CD14-positive monocyte (primary cell): ENCODE results near the gene ATP1A2. TPM values are rescaled to one million over a fixed set of nuclear protein-coding genes. Genes with fewer than 3 reads are reported as not detected.

ENCODE experiments used
- DNase-seq, 3 donors: peaks; one replicate each; pipeline ENCODE4 v3.0.0-alpha.2; 2011 to 2022
- H2AFZ ChIP-seq: 2 replicates; pipeline ENCODE4 v1.6.0; 2012; ENCODE audit warnings: mild to moderate bottlenecking, low read depth, low read length, inconsistent platforms; ENCODE audit not compliant: insufficient read depth, poor library complexity, severe bottlenecking
- H3K27ac ChIP-seq, 2 donors: 1 replicate in 1 of 2; 2 replicates in 1 of 2; pipeline ENCODE4 v1.5.1; 2012 to 2013; ENCODE audit warnings: low read length in 2 of 2, control low read depth in 1 of 2, inconsistent platforms in 1 of 2, low read depth in 1 of 2, mild to moderate bottlenecking in 1 of 2
- H3K27me3 ChIP-seq, 2 donors: one replicate each; pipeline versions ENCODE4 v1.6.0 to v1.6.1; 2011 to 2013; ENCODE audit warnings: low read length in 2 of 2; ENCODE audit not compliant: control insufficient read depth in 2 of 2, insufficient read depth in 2 of 2
- H3K36me3 ChIP-seq, 2 donors: replicated peaks in 1 of 2; 1 replicate in 1 of 2; 2 replicates in 1 of 2; pipeline versions ENCODE4 v1.5.1 to v1.6.1; 2012 to 2013; ENCODE audit warnings: low read length in 2 of 2, control low read depth in 1 of 2, inconsistent platforms in 1 of 2, mild to moderate bottlenecking in 1 of 2; ENCODE audit not compliant: insufficient read depth in 2 of 2, control insufficient read depth in 1 of 2
- H3K4me1 ChIP-seq, 2 donors: 1 replicate in 1 of 2; 2 replicates in 1 of 2; pipeline versions ENCODE4 v1.5.1 to v1.6.1; 2012 to 2013; ENCODE audit warnings: low read length in 2 of 2, control low read depth in 1 of 2, inconsistent platforms in 1 of 2, mild to moderate bottlenecking in 1 of 2, moderate library complexity in 1 of 2; ENCODE audit not compliant: insufficient read depth in 2 of 2, control insufficient read depth in 1 of 2
- H3K4me2 ChIP-seq: replicated peaks from 2 replicates; pipeline ENCODE3; 2012; ENCODE audit warnings: low read length, moderate library complexity, mild to moderate bottlenecking; ENCODE audit not compliant: poor library complexity, severe bottlenecking; ENCODE audit errors: extremely low read depth
- H3K4me3 ChIP-seq, 3 experiments: fragments of 200-600 bp in 1 of 3; sonication (generic) in 1 of 3; replicated peaks in 1 of 3; 1 replicate in 2 of 3; 2 replicates in 1 of 3; pipeline ENCODE4 v1.5.1; 2011 to 2013; ENCODE audit warnings: low read length in 3 of 3, mild to moderate bottlenecking in 3 of 3, control low read depth in 2 of 3, low read depth in 2 of 3, inconsistent platforms in 1 of 3, moderate library complexity in 1 of 3
- H3K79me2 ChIP-seq: 2 replicates; pipeline ENCODE4 v1.6.0; 2012; ENCODE audit warnings: mild to moderate bottlenecking, control low read depth, inconsistent platforms, low read length, moderate library complexity; ENCODE audit not compliant: insufficient read depth
- H3K9ac ChIP-seq: 2 replicates; pipeline ENCODE4 v1.6.0; 2017; ENCODE audit warnings: low read length, mild to moderate bottlenecking; ENCODE audit not compliant: insufficient read depth, poor library complexity, severe bottlenecking
- H3K9me3 ChIP-seq, 2 donors: replicated peaks in 1 of 2; 1 replicate in 1 of 2; 2 replicates in 1 of 2; pipeline versions ENCODE4 v1.5.1 to v1.6.1; 2012 to 2013; ENCODE audit warnings: low read length in 2 of 2, control low read depth in 1 of 2; ENCODE audit not compliant: control insufficient read depth in 1 of 2, insufficient read depth in 1 of 2
- H4K20me1 ChIP-seq: 2 replicates; pipeline ENCODE4 v1.6.0; 2012; ENCODE audit warnings: mild to moderate bottlenecking, low read length, control low read depth, moderate library complexity; ENCODE audit not compliant: insufficient read depth
- H3K27ac Mint-ChIP-seq, 7 donors: one replicate each; pipeline ENCODE4 v1.8.0; 2020; ENCODE audit warnings: mild to moderate bottlenecking in 7 of 7, mixed read lengths in 7 of 7, moderate library complexity in 6 of 7, inconsistent platforms in 2 of 7
- H3K27me3 Mint-ChIP-seq, 3 donors: one replicate each; pipeline ENCODE4 v1.8.0; 2021 to 2022; ENCODE audit warnings: low read depth in 3 of 3, mild to moderate bottlenecking in 3 of 3, mixed read lengths in 3 of 3, moderate library complexity in 3 of 3, inconsistent platforms in 1 of 3
- H3K36me3 Mint-ChIP-seq, 2 donors: one replicate each; pipeline ENCODE4 v1.8.0; 2020; ENCODE audit warnings: mixed read lengths in 2 of 2, inconsistent platforms in 1 of 2, mild to moderate bottlenecking in 1 of 2
- H3K4me1 Mint-ChIP-seq: one replicate; pipeline ENCODE4 v1.8.0; 2020; ENCODE audit warnings: mild to moderate bottlenecking, mixed read lengths
- H3K4me3 Mint-ChIP-seq, 2 donors: one replicate each; pipeline ENCODE4 v1.8.0; 2020; ENCODE audit warnings: mild to moderate bottlenecking in 2 of 2, mixed read lengths in 2 of 2, moderate library complexity in 1 of 2
- H3K9me3 Mint-ChIP-seq, 7 donors: one replicate each; pipeline ENCODE4 v1.8.0; 2020 to 2022; ENCODE audit warnings: mixed read lengths in 7 of 7, mild to moderate bottlenecking in 6 of 7, moderate library complexity in 6 of 7, inconsistent platforms in 2 of 7
- CTCF ChIP-seq: fragments of 200-600 bp; IDR thresholded peaks from one replicate; pipeline ENCODE4 v1.8.0; 2022; ENCODE audit warnings: antibody characterized with exemption, mild to moderate bottlenecking
- WGBS: methylation state at CpG from one replicate; pipeline ENCODE4 v1.1.5; 2013; ENCODE audit warnings: missing lambda C conversion rate; ENCODE audit not compliant: insufficient coverage; 5-methylcytosine and 5-hydroxymethylcytosine counted together
- intact Hi-C, 2 donors: fragments of 100-400 bp; cut with micrococcal nuclease; formaldehyde crosslinking; loops; one replicate each; pipeline versions ENCODE4 v1.15.0 to v1.15.1; 2023
- polyA plus RNA-seq, 3 donors: library from polyadenylated mRNA; depleted of rRNA in 1 of 3; unstranded in 2 of 3; stranded (reverse) in 1 of 3; fragments of 300-500 nt in 2 of 3; fragments of >200 nt in 1 of 3; fragmentation: Illumina TruSeq in 2 of 3; gene quantifications; 1 replicate in 2 of 3; 2 replicates in 1 of 3; pipeline ENCODE4 v1.2.3, GENCODE V29; 2012 to 2021

Gene ATP1A2
- polyA plus RNA-seq, 3 donors, result 0.03 TPM; not detected in 2

GRCh38 chr1:160082487-160082886 is 33.1 kb upstream of the ATP1A2 start:
- no peaks in the 10 kb centered on the region for H3K36me3 ChIP-seq
- H3K4me3 ChIP-seq, result no peak overlapping the region
- Mint-ChIP-seq H3K27ac (no peak overlapping the region), H3K4me3 (peak overlapping the region in 1 of 2 donors; percentile 71), H3K27me3 (peaks cover 29 to 63% (median 50%) of the 10 kb centered on the region in 3 donors), H3K4me1 (peaks cover 21% of the 10 kb centered on the region), H3K36me3 (peaks cover 0 to 6% of the 10 kb centered on the region in 2 donors), H3K9me3 (peaks cover 0 to 9% (median 0%) of the 10 kb centered on the region in 7 donors)
- H3K4me1 ChIP-seq, result peaks cover 15 to 23% of the 10 kb centered on the region in 2 donors
- no peak overlapping the region for H2AFZ ChIP-seq
- H4K20me1 ChIP-seq, result no peaks in the 10 kb centered on the region
- intact Hi-C loops, result loop anchor here (5.0 kb wide), 1 partner anchor 35 kb away; no protein-coding TSS in a partner anchor
- no peaks in the 10 kb centered on the region for H3K9me3 ChIP-seq
- DNase-seq, result no peak
- no peak for TF ChIP-seq CTCF
- no peak overlapping the region for H3K4me2 ChIP-seq
- no CpG with 5 or more reads among the region's 2 CpGs for WGBS
- no peak overlapping the region for H3K9ac ChIP-seq
- H3K27me3 ChIP-seq, result peaks cover 27 to 55% of the 10 kb centered on the region in 2 donors
- H3K79me2 ChIP-seq, result no peaks in the 10 kb centered on the region
- no peak overlapping the region for H3K27ac ChIP-seq

GRCh38 chr1:160082926-160083325 is 32.6 kb upstream of the ATP1A2 start:
- Histone ChIP-seq H3K4me2 (no peak overlapping the region), H4K20me1 (no peaks in the 10 kb centered on the region), H3K4me1 (peaks cover 10 to 18% of the 10 kb centered on the region in 2 donors), H3K4me3 (no peak overlapping the region), H2AFZ (no peak overlapping the region), H3K9me3 (no peaks in the 10 kb centered on the region), H3K27me3 (peaks cover 27 to 55% of the 10 kb centered on the region in 2 donors), H3K27ac (no peak overlapping the region), H3K36me3 (no peaks in the 10 kb centered on the region), H3K79me2 (no peaks in the 10 kb centered on the region), H3K9ac (no peak overlapping the region)
- Mint-ChIP-seq H3K36me3 (peaks cover 0 to 6% of the 10 kb centered on the region in 2 donors), H3K4me1 (peaks cover 20% of the 10 kb centered on the region), H3K4me3 (peak overlapping the region in 1 of 2 donors; percentile 77), H3K9me3 (peaks cover 0 to 9% (median 0%) of the 10 kb centered on the region in 7 donors), H3K27ac (peak overlapping the region in 1 of 7 donors; percentile 25), H3K27me3 (peaks cover 31 to 63% (median 50%) of the 10 kb centered on the region in 3 donors)
- intact Hi-C loops, result loop anchor here (5.0 kb wide), 1 partner anchor 36 kb away; no protein-coding TSS in a partner anchor
- DNase-seq, result no peak
- 92% methylated on average over 2 of the region's 3 CpGs for WGBS
- no peak for TF ChIP-seq CTCF
